IMR-90 (cell line): Measurements from ENCODE around the gene PIP4K2A. TPM values are rescaled to one million over a fixed set of nuclear protein-coding genes. Genes with fewer than 3 reads are reported as not detected.
"Not testable (repeated sequence)": the region's sequence is repeated elsewhere in the genome, so short reads cannot be mapped to it uniquely, and the experiment has no call there.

Experiments used
- ATAC-seq: fragments of 200-7000 bp; cut with Tn5 transposase; 2 replicates; pipeline ENCODE4 v1.9.1; 2020; ENCODE audit warnings: low read depth, mild to moderate bottlenecking, moderate library complexity
- BruUV-seq: library from RNA; stranded (reverse); fragments of 400-500 nt; replicated peaks from 2 replicates; lab custom pipeline; 2021; lab: Mats Ljungman, UMichigan
- CTCF ChIA-PET: fragments of 300-600 bp; formaldehyde crosslinking; extraction: SDS; loops from one replicate; lab custom pipeline; 2021; ENCODE audit warnings: antibody characterized with exemption; lab: Yijun Ruan, JAX
- POLR2A ChIA-PET: fragments of 300-600 bp; sonication (Branson Sonifier 250); formaldehyde crosslinking; loops from one replicate; lab custom pipeline; 2022; ENCODE audit warnings: antibody characterized with exemption; ENCODE audit not compliant: unreplicated experiment; lab: Charles Lee
- DNase-seq: peaks from one replicate; pipeline ENCODE4 v3.0.0; 2013
- H2AFZ ChIP-seq: replicated peaks from 2 replicates; pipeline ENCODE3; 2013; ENCODE audit warnings: low read length, mild to moderate bottlenecking; ENCODE audit not compliant: poor library complexity
- H2AK5ac ChIP-seq: 2 replicates; pipeline ENCODE4 v1.6.1; 2013; ENCODE audit warnings: low read depth, low read length, inconsistent platforms
- H2AK9ac ChIP-seq: replicated peaks from 2 replicates; pipeline ENCODE3; 2013; ENCODE audit warnings: mild to moderate bottlenecking, low read depth, low read length, moderate library complexity; ENCODE audit not compliant: poor library complexity
- H2BK120ac ChIP-seq: 2 replicates; pipeline ENCODE4 v1.6.1; 2013; ENCODE audit warnings: low read depth, low read length, inconsistent platforms
- H2BK15ac ChIP-seq: 3 replicates; pipeline ENCODE4 v1.6.1; 2013; ENCODE audit warnings: low read depth, low read length, inconsistent platforms
- H2BK20ac ChIP-seq: 2 replicates; pipeline ENCODE4 v1.6.1; 2013; ENCODE audit warnings: low read depth, mild to moderate bottlenecking, inconsistent platforms, low read length, moderate library complexity
- H2BK5ac ChIP-seq: 2 replicates; pipeline ENCODE4 v1.6.1; 2013; ENCODE audit warnings: mild to moderate bottlenecking, low read depth, low read length, inconsistent platforms; ENCODE audit not compliant: poor library complexity, severe bottlenecking
- H3K14ac ChIP-seq: replicated peaks from 2 replicates; pipeline ENCODE4 v1.6.1; 2013; ENCODE audit warnings: low read depth, low read length, inconsistent platforms
- H3K18ac ChIP-seq: 2 replicates; pipeline ENCODE4 v1.6.1; 2013; ENCODE audit warnings: low read depth, low read length, control low read depth
- H3K23ac ChIP-seq: 2 replicates; pipeline ENCODE4 v1.6.1; 2013; ENCODE audit warnings: low read depth, low read length, inconsistent platforms
- H3K27ac ChIP-seq: 2 replicates; pipeline ENCODE4 v1.5.1; 2013; ENCODE audit warnings: mild to moderate bottlenecking, control low read depth, low read length; ENCODE audit not compliant: insufficient read depth
- H3K27me3 ChIP-seq: 2 replicates; pipeline ENCODE4 v1.6.1; 2013; ENCODE audit warnings: low read length; ENCODE audit not compliant: control insufficient read depth, insufficient read depth
- H3K36me3 ChIP-seq: 2 replicates; pipeline ENCODE4 v1.6.1; 2013; ENCODE audit warnings: low read length, mixed read lengths; ENCODE audit not compliant: control insufficient read depth, insufficient read depth
- H3K4ac ChIP-seq: 2 replicates; pipeline ENCODE4 v1.6.1; 2013; ENCODE audit warnings: low read depth, low read length, inconsistent platforms
- H3K4me1 ChIP-seq: 2 replicates; pipeline ENCODE4 v1.6.1; 2013; ENCODE audit warnings: low read length, mixed read lengths; ENCODE audit not compliant: control insufficient read depth, insufficient read depth
- H3K4me2 ChIP-seq: 2 replicates; pipeline ENCODE4 v1.6.1; 2013; ENCODE audit warnings: low read depth, mild to moderate bottlenecking, control low read depth, low read length, moderate library complexity
- H3K4me3 ChIP-seq: 2 replicates; pipeline ENCODE4 v1.5.1; 2013; ENCODE audit warnings: low read depth, mild to moderate bottlenecking, control low read depth, low read length, moderate library complexity; ENCODE audit not compliant: insufficient read depth
- H3K56ac ChIP-seq: 2 replicates; pipeline ENCODE4 v1.6.1; 2013; ENCODE audit warnings: low read length, inconsistent platforms; ENCODE audit not compliant: insufficient read depth; ENCODE audit errors: extremely low read depth
- H3K79me1 ChIP-seq, 2 experiments: 2 replicates each; pipeline ENCODE4 v1.6.1; 2013; ENCODE audit warnings: low read length in 2 of 2, inconsistent platforms in 1 of 2, low read depth in 1 of 2
- H3K9ac ChIP-seq: 2 replicates; pipeline ENCODE4 v1.6.1; 2013; ENCODE audit warnings: low read depth, low read length, control low read depth
- H3K9me1 ChIP-seq: 2 replicates; pipeline ENCODE4 v1.6.1; 2013; ENCODE audit warnings: low read length, inconsistent platforms; ENCODE audit not compliant: insufficient read depth
- H3K9me3 ChIP-seq: 2 replicates; pipeline ENCODE4 v1.6.1; 2013; ENCODE audit warnings: low read length; ENCODE audit not compliant: control insufficient read depth, insufficient read depth
- H4K20me1 ChIP-seq: 2 replicates; pipeline ENCODE4 v1.6.1; 2013; ENCODE audit warnings: low read length, inconsistent platforms; ENCODE audit not compliant: insufficient read depth
- H4K5ac ChIP-seq: 2 replicates; pipeline ENCODE4 v1.6.1; 2013; ENCODE audit warnings: mild to moderate bottlenecking, low read depth, low read length, control low read depth
- H4K8ac ChIP-seq, 2 experiments: 2 replicates each; pipeline ENCODE4 v1.6.1; 2013; ENCODE audit warnings: low read depth in 2 of 2, low read length in 2 of 2, control low read depth in 1 of 2, inconsistent platforms in 1 of 2
- H4K91ac ChIP-seq: 2 replicates; pipeline ENCODE4 v1.6.1; 2013; ENCODE audit warnings: low read depth, low read length, inconsistent platforms; ENCODE audit not compliant: insufficient read depth
- WGBS, 2 experiments: methylation state at CpG; one replicate each; pipeline versions ENCODE4 v1.1.5 to v1.1.7; 2013; ENCODE audit warnings: missing lambda C conversion rate in 2 of 2; ENCODE audit not compliant: insufficient read length in 1 of 2; ENCODE audit errors: extremely low coverage in 2 of 2; 5-methylcytosine and 5-hydroxymethylcytosine counted together
- dilution Hi-C: fragments of 300-500 bp; cut with HindIII; formaldehyde crosslinking; loops from one replicate; pipeline ENCODE4 v1.14.3; 2018; ENCODE audit warnings: low sequenced_read_pairs; ENCODE audit not compliant: unreplicated experiment
- in situ Hi-C: fragments of 300-500 bp; cut with MboI; formaldehyde crosslinking; loops from 3 replicates; pipeline ENCODE4 v1.14.3; 2019; ENCODE audit warnings: low sequenced_read_pairs, inconsistent platforms, mixed read lengths
- intact Hi-C: fragments of 100-400 bp; cut with micrococcal nuclease; formaldehyde crosslinking; loops from 2 replicates; pipeline ENCODE4 v1.10.0; 2022
- polyA plus RNA-seq, 3 experiments: library from polyadenylated mRNA; depleted of rRNA; stranded (reverse); fragments of >200 nt; gene quantifications; 2 replicates each; pipeline ENCODE4 v1.2.3, GENCODE V29; 2012; ENCODE audit warnings: low replicate concordance in 1 of 3
- total RNA-seq: library from RNA; depleted of rRNA; stranded (reverse); fragments of >200 nt; gene quantifications from 2 replicates; pipeline ENCODE4 v1.2.3, GENCODE V29; 2012

PIP4K2A gene
- total and polyA plus RNA-seq, 2 of the 4 experiments (the other 2 are of a cell fraction), result 9.8 to 18.1 TPM

GRCh38 chr10:22512015-22512414 is 202.4 kb downstream of the PIP4K2A start:
- CTCF ChIA-PET, ATAC-seq: not testable (repeated sequence)
- 60% methylated on average over 1 of the region's 5 CpGs; no CpG with 5 or more reads in 1 of the 2 experiments for WGBS, 2 experiments

GRCh38 chr10:22508214-22508613 is 206.2 kb downstream of the PIP4K2A start:
- BruUV-seq, H3K4ac ChIP-seq, H2BK20ac ChIP-seq, H3K27ac ChIP-seq, H3K4me3 ChIP-seq, H2AK5ac ChIP-seq, DNase-seq, H2AK9ac ChIP-seq, H2BK120ac ChIP-seq, H3K9me1 ChIP-seq, H4K91ac ChIP-seq, H4K20me1 ChIP-seq, H3K36me3 ChIP-seq, H3K14ac ChIP-seq, POLR2A ChIA-PET, H3K79me1 ChIP-seq, H3K9me3 ChIP-seq, H3K56ac ChIP-seq, H3K4me2 ChIP-seq, intact Hi-C loops, ATAC-seq, H2AFZ ChIP-seq, H2BK5ac ChIP-seq, H4K8ac ChIP-seq, in situ Hi-C loops, H3K27me3 ChIP-seq, H3K23ac ChIP-seq, H4K5ac ChIP-seq, H2BK15ac ChIP-seq, H3K4me1 ChIP-seq, dilution Hi-C loops, CTCF ChIA-PET, H3K9ac ChIP-seq, H3K18ac ChIP-seq: not testable (repeated sequence)
- WGBS, 2 experiments, result 80% methylated on average over 1 of the region's 2 CpGs; no CpG with 5 or more reads in 1 of the 2 experiments

More at GRCh38 chr10:22512015-22512414, 202.4 kb downstream of the PIP4K2A start:
- H2BK15ac ChIP-seq, H3K56ac ChIP-seq, H3K79me1 ChIP-seq, H2BK5ac ChIP-seq, H3K4me2 ChIP-seq, BruUV-seq, H3K27ac ChIP-seq, H2BK20ac ChIP-seq, H3K4me1 ChIP-seq, POLR2A ChIA-PET, H4K5ac ChIP-seq, H2AK5ac ChIP-seq, H4K8ac ChIP-seq, DNase-seq, dilution Hi-C loops, H4K91ac ChIP-seq, H3K9me3 ChIP-seq, in situ Hi-C loops, H3K14ac ChIP-seq, H3K36me3 ChIP-seq, H3K18ac ChIP-seq, H2AK9ac ChIP-seq, H3K27me3 ChIP-seq, intact Hi-C loops, H3K23ac ChIP-seq, H3K4ac ChIP-seq, H2AFZ ChIP-seq, H2BK120ac ChIP-seq, H4K20me1 ChIP-seq, H3K9me1 ChIP-seq, H3K9ac ChIP-seq, H3K4me3 ChIP-seq: not testable (repeated sequence)
